ENCODE data around the gene KIF3C. TPM values are rescaled to one million over a fixed set of nuclear protein-coding genes. Genes with fewer than 3 reads are reported as not detected.
"Not testable (repeated sequence)": the region's sequence is repeated elsewhere in the genome, so short reads cannot be mapped to it uniquely, and the experiment has no call there.

KIF3C gene
- total RNA-seq, 1 experiment from 2014 or later: 55.7 TPM

DNA sequence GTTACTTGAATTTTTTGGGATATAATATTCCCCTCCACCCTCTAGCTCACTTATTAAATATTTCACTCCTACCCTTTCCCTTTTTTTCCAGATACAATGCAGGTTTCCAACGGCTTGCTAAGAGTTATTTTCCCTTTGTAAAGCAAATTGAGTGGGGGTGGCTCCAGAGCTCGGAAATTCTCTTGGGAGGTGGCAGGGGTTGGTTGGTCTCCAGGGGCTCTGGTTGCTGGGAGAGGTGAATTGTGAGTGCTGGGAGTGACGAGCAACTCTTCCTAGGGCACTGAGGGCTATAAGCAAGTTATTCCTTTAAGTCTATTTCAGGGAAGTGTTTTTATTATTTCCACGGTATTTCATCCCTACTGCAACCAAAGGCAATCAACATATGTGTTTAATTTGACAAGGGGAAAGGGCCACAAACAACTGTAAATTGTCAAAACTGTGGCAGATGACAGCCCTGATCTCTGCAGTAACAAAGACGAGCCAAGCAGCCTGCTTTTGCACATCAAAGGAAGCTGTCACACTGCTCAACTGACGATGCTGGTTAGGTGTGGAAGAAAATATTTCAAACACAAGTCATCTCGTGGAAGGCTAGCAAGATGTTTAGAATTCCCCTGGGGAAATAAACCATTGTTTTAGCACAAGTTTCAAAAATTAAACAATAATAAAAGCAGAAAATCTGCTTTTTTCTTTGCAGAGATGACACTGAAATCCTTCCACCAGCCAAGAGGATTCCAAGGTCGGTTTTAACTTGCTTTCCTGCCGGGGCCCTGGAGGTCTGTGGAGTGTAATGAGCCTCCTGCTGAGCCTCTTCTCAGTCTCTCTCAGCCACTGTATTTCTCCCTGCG, 69.2 kb downstream of the KIF3C start:
- no TSS peak for BruUV-seq (replicated peaks)
- intact Hi-C loops (cut with micrococcal nuclease; ENCODE audit: unreplicated experiment) (no loop called here), in situ Hi-C loops (cut with HindIII; ENCODE audit: low pct_unique_long_range_greater_than_20kb, low sequenced_read_pairs) (no loop called here)
- Histone ChIP-seq H3K4me1 (ENCODE audit: control insufficient read depth, insufficient read depth, low read length) (peaks cover 7% of the 10 kb centered on the region; the same call in 1 of the 2 replicates), H3K36me3 (ENCODE audit: control insufficient read depth, insufficient read depth, low read length) (no peaks in the 10 kb centered on the region), H3K4me3 (ENCODE audit: low read depth in 2 of 2, low read length in 2 of 2) (no peak overlapping the region), H3K9me3 (ENCODE audit: control insufficient read depth, insufficient read depth, low read depth, low read length) (no peaks in the 10 kb centered on the region), H3K27ac (ENCODE audit: low read length) (no peak overlapping the region), H3K27me3 (ENCODE audit: control insufficient read depth, insufficient read depth, low read length) (no peaks in the 10 kb centered on the region)
- DNase-seq (ENCODE audit: low read depth, low spot score) (no peak), ATAC-seq (peak; percentile 75)
- ChIA-PET POLR2A (no interaction called here), CTCF (no interaction called here)
- TF ChIP-seq TCF7L2 (IDR thresholded peaks at IDR 0.05; ENCODE audit: low read depth, low read length) (peak; percentile 72), CTCF (IDR thresholded peaks at IDR 0.05) (no peak), POLR2AphosphoS5 (IDR thresholded peaks at IDR 0.05; ENCODE audit: low read depth, low read length) (no peak), SIN3A (IDR thresholded peaks at IDR 0.05; ENCODE audit: borderline replicate concordance, insufficient read depth, low read depth, low read length) (no peak), REST (IDR thresholded peaks at IDR 0.05; ENCODE audit: insufficient read depth in 1 of 2, low read depth in 2 of 2, low read length in 1 of 2) (no peak)

DNA sequence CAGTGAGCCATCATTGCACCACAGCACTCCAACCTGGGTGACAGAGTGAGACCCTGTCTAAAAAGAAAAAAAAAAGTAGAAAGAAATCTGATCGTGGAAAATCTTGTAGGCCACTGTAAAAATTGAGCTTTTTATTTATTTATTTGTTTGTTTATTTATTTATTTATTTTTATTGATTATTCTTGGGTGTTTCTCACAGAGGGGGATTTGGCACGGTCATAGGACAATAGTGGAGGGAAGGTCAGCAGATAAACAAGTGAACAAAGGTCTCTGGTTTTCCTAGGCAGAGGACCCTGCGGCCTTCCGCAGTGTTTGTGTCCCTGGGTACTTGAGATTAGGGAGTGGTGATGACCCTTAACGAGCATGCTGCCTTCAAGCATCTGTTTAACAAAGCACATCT, 72.7 kb downstream of the KIF3C start:
- H3K4me3 ChIP-seq (ENCODE audit: low read depth in 2 of 2, low read length in 2 of 2); H3K4me1 ChIP-seq (ENCODE audit: control insufficient read depth, insufficient read depth, low read length); H3K9me3 ChIP-seq (ENCODE audit: control insufficient read depth, insufficient read depth, low read depth, low read length); BruUV-seq (replicated peaks); H3K27ac ChIP-seq (ENCODE audit: low read length); in situ Hi-C loops (cut with HindIII; ENCODE audit: low pct_unique_long_range_greater_than_20kb, low sequenced_read_pairs); H3K36me3 ChIP-seq (ENCODE audit: control insufficient read depth, insufficient read depth, low read length); DNase-seq (ENCODE audit: low read depth, low spot score); POLR2A ChIA-PET; H3K27me3 ChIP-seq (ENCODE audit: control insufficient read depth, insufficient read depth, low read length); intact Hi-C loops (cut with micrococcal nuclease; ENCODE audit: unreplicated experiment); ATAC-seq: not testable (repeated sequence)
- CTCF ChIA-PET: interaction anchor here (0.6 kb wide), 1 partner anchor 23 kb away, joined by 9 read pairs; no protein-coding TSS in a partner anchor

GRCh38 chr2:25905126-25905525, 77.2 kb downstream of the KIF3C start:
- Histone ChIP-seq H3K27me3 (ENCODE audit: control insufficient read depth, insufficient read depth, low read length) (no peaks in the 10 kb centered on the region), H3K36me3 (ENCODE audit: control insufficient read depth, insufficient read depth, low read length) (no peaks in the 10 kb centered on the region), H3K4me1 (ENCODE audit: control insufficient read depth, insufficient read depth, low read length) (no peaks in the 10 kb centered on the region), H3K27ac (ENCODE audit: low read length) (no peak overlapping the region), H3K4me3 (ENCODE audit: low read depth in 2 of 2, low read length in 2 of 2) (no peak overlapping the region), H3K9me3 (ENCODE audit: control insufficient read depth, insufficient read depth, low read depth, low read length) (no peaks in the 10 kb centered on the region)
- TF ChIP-seq SIN3A (IDR thresholded peaks at IDR 0.05; ENCODE audit: borderline replicate concordance, insufficient read depth, low read depth, low read length) (no peak), CTCF (IDR thresholded peaks at IDR 0.05) (no peak), TCF7L2 (IDR thresholded peaks at IDR 0.05; ENCODE audit: low read depth, low read length) (no peak), POLR2AphosphoS5 (IDR thresholded peaks at IDR 0.05; ENCODE audit: low read depth, low read length) (no peak), REST (IDR thresholded peaks at IDR 0.05; ENCODE audit: insufficient read depth in 1 of 2, low read depth in 2 of 2, low read length in 1 of 2) (no peak)
- no TSS peak for BruUV-seq (replicated peaks)
- CTCF ChIA-PET: interaction anchor here (0.7 kb wide), 1 partner anchor 54 kb away, joined by 3 read pairs; no protein-coding TSS in a partner anchor
- POLR2A ChIA-PET: no interaction called here
- ATAC-seq (no peak), DNase-seq (ENCODE audit: low read depth, low spot score) (no peak)
- in situ Hi-C loops (cut with HindIII; ENCODE audit: low pct_unique_long_range_greater_than_20kb, low sequenced_read_pairs) (no loop called here), intact Hi-C loops (cut with micrococcal nuclease; ENCODE audit: unreplicated experiment) (no loop called here)

Measured in Panc1 (cell line).